GM19372 (cell line): ENCODE data around the gene FOXO6.

Experiments used
- ATAC-seq: cut with Tn5 transposase; IDR thresholded peaks from one replicate; pipeline ENCODE4 v1.9.1; 2021; ENCODE audit warnings: mild to moderate bottlenecking, low read depth, moderate library complexity; ENCODE audit not compliant: unreplicated experiment

FOXO6 gene

DNA sequence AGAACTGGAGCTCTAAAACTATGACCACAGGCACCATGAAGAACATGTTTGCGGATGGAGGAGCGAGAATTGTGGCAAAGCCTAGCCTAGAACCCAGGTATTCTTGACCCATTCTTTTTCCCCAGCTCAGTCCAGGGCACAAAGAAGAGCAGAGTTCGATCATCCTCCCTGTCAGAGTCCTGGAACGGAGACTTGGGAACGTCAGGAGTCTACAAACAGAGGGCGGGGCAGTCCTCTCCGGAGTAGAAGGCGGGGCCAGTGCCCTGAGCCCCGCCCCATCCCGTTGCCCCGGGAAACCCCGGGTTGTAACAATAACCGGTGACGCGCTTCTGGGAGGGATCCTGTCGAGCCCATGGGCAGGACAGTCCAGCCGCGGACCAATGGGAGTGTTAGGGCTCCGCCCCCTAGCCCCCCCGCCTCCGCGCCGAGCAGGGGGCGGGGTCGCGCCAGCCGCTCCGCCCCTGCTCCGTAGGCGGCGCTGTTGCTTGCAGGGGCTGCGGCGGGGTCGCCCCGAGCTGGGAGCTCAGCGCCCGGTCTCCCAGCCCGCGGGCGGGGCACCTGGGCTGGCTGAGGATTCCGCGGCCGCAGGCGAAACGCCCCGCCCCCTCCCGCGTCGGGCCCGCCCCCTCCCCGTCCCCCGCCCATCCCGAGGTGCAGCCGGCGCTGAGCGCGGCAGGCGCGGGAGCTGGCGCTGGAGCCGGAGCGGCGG is at the start of gene FOXO6:
FOXO6 (plus strand) TSS at position 649 of the 709 bp plus-strand sequence.
- ATAC-seq = peak; percentile 95

DNA sequence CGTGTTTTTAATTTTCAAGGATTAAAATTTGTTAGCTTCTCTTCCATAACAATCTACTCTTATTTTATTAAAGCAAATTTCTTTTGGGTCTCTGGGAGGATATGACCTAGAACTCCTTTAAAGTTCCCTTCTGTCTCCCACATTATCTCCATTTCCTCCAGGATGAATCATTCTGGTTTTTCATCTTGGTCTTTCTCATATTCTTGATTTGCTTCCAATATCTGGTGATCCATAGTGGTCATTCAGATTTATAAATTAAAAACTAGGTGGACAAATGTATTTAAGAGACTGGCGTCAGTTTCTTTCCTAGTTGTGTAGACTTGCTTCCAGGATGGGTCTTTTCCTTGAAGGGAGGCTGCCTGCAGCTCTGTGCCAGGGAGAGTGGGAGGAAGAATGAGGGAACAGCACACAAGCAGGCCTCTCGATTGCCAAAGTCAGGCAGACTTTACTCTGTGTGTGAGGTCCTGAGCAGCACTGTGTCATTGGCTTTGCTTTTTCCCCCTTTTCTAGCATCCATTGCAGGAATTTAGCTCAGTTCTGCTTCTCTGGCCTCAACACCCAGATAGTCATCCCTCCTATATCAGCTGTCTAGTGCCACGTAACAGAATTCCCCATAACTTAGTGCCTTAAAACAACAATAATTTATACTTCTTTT is 48.1 kb upstream of the FOXO6 start:
- no peak for ATAC-seq

DNA sequence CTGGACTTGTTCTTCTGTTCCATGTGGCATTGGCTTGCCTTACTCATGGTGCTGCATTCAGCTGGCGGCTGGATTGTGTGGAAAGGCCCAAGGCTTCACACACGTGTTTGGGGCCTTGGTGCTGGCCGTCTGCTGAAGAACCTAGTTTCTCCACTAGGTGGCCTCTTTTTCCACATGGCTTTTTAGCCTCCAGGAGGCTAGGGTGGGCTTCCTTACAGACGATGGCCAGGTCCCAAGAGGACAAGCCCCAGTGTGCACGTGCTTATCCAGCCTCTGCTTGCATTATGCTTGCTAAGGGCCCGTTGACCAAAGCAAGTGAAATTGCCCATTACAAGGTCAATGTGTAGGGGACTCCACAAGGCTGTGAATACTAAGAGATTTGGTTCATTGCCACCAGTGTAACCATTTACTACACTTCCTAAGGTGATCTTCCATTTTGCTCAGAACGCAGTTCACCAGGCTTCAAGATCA is 47.5 kb upstream of the FOXO6 start:
- no peak for ATAC-seq

DNA sequence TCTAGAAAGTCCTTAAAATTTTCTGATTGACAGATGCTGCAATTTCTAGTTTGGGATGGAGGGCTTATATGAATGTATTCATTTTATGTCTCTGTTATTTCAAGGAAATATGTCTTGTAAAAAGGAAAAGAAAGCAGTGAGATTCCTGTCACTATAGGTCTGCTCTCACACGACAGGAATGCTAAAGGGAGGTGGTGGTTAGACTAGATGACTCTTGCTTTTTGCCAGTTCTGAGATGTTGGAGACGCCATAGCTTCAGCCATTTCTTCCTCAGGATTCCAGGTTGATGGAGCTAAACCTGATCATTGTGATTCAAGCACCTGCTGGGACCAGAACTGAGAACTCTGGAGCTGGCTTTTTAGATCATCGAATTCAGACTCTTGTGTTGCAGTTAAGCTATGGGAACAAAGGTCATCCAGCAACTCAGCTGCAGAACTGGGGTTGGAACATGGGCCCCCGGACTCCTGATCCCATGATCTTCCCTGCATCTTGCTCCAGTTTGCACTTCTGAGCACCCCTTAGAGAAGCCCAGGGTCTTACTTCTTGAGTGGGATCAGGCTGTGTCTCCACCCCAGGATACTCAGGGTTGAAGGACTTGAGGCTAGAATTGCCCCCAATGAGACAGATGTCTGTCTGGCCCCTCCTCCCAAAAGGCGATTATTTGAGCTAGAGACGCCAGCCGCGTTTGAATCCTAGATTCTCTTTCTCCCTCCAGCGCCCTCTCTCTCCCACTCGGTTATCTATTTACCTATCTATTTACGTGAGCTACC is 46.7 kb upstream of the FOXO6 start:
- no peak for ATAC-seq

DNA sequence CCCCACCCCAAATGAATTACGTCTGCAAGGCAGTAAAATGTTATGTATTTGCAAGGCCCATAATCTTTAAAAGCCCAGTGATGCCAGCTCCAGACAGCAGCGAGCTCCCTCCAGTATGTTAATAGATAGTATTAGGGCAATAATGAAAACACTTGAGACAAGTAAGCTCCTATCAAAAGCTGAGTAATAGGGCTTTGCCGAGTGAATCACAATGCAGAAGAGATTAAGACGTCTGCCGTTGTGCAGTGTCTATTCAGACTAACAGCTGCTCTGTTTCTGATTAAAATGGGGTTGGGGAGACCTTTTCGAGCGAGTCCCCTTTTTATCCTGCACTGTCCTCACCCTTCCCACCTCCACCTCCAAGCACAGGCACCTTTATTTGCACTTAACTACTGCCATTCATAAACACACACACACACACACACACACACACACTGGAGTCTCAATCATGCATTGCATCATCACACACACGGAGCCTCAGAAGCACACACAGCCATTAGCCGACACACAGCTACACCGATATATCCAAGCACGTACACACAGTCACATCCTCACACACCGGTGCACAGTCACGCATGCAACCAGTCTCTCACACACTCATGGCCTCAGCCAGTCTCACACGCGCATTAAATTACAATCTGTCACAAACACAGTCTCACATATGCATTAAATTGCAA is 46.0 kb upstream of the FOXO6 start:
- no peak for ATAC-seq

DNA sequence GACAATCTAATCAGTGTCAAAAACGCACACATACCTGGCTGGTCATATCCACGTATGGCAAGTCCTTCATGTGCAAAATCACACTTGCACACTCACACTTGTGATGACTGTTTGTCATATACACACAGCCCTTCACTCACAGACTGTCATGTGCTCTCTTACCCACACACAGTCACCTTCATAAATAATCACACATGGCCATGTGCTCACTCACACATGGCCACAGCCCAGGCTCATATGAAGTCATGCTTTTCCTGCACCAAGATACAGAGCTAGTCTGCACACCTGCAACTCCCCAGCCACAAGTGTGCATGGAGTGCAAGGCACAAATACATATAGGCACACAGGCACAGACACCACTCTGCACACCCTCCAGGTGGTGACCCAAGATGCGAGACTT is 45.4 kb upstream of the FOXO6 start:
- no peak for ATAC-seq

DNA sequence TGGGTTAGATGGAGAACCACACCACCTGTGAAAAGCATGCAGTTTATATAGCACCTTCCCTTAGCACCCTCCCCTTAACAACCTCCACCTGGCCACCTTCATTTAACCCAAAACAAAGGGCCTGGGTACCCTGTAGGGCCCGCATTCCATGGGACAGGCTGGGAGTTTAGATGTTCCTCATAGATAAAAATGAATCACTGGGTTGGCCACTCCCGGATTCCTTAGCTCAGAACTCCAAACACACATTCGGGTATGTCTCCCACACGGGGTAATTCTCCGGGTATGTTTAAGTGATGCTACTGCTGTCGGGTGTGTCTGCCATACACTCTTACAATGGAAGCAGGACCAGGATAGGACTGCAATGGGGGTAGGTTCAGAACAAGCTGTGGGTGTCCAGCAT is 43.9 kb upstream of the FOXO6 start:
- no peak for ATAC-seq

DNA sequence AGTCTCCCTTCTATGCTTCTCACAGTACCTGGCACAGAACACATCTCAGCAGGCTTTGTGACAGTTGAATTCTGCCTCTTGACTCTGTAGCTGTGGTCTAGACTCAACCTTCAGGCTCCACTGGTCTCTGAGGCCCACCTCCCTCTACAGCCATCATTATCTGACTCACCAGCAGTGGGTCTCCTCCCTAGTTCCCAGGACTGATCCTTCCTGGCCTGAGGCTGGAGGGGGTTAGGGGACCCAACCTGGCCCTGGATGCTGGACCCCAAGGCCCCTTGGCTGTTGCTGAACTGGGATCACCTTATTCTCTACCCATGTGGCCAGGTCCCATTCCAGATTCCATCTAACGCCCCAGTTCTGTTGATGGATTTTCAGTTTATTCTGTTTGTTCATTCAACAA is 43.1 kb upstream of the FOXO6 start:
- ATAC-seq = no peak

DNA sequence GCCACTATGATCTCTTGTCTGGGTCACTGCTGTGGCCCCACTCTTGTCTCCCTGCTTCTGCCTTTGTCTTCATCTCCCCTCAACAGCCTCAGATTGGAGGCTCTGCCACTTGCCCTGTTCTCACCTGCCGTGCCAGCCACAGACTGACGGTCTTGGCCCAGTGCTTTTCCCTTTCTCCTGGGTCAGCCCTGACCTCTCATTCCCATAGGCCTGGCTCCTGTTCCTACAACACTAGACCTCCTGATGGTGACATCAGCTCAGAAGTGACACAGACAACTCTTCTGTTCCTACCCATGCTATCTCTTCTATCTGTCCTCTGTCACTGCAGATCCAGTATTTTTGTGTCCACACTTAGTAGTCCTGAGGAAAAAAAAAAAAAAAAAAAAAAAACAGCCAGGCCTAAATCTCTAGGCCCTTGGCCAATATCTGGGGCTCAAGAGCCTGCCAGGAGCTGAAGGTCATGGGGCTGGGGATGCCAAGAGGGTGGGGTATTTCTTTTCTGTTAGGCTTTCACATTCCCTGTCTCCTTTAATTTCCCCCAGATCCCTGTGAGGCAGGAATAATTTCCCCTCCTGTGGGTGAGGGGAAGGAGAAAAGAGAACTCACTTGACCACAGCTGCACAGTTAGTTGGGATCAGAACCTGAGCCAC is 42.0 kb upstream of the FOXO6 start:
- no peak for ATAC-seq

DNA sequence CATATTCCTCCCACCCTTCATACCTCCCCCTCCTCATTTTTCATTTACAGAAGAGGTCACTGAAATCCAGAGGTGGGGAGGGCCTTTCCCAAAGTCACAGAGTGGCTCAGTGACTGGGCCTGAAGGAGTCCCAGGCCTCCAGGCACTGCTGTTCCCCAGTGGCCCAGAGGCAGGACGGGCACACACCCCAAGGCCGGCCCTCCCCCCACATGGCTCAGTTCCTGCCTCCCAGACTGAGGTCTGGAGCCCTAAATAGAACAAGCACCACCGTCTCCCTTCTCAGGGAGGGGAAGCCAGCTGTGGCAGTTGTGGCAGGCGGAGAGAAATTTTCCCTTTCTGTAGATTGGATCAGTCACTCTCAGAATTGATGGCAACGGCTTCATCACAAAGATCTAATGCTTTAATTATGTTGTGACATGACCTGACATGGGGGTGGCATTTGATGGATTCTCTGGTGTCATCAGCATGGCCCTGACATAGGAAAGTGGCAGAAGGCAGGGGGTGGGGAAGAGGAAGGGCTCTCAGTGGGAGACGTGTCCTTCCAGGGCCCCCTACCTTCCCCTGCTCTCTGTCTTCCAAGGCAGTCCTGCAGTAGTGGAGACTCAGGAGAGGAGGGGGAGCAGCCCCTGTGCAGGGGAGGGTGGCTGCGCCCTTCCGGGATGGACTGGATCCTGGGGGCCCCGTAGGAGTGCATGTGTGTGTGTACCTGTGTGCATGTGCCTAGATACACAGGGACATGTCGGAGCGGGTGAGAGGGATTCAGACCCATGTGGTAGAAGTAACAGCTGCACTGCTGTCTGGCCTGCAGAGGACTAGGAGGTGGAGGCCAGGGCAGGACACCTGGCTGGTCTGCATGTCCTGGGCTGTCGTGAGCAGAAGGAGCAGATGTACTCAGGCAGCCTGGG is 41.2 kb upstream of the FOXO6 start:
- no peak for ATAC-seq

DNA sequence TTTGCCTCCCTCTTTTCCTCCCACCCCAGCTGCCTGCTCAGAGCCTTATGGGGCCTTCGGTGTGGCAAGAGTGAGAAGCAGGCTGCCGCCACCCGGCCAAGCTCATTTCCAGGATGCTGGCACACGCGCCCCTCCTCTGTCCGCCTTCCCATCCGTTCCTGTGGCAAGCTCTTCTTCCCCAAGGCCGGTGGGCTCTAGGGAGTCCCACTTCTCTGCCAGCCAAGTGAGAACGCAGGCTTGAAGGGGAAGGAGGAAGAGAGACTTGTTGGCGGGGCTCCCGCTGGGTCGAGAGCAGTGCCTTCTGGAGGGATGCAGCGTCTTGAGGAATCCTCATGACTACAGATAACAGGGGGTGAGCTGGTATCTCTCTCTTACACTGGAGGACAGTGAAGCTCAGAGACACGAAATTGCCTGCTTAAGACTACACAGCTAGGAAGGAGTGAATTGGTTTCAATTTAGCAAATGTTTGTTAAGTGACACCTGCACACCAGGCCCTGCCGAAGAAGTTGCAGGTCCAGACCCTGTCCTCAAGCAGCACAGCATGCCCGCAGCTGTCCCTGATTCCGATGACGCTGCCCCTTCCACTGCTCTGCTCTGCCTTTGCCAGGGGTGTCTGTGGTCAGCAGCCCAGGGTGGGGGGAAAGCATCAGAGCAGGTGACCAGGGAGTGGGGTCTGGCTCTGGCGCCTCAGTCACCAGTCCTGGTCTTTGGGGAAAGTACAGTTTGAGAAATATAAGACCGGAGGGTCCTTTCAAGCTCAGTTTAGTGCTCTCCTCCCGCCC is 40.1 kb upstream of the FOXO6 start:
- no peak for ATAC-seq

DNA sequence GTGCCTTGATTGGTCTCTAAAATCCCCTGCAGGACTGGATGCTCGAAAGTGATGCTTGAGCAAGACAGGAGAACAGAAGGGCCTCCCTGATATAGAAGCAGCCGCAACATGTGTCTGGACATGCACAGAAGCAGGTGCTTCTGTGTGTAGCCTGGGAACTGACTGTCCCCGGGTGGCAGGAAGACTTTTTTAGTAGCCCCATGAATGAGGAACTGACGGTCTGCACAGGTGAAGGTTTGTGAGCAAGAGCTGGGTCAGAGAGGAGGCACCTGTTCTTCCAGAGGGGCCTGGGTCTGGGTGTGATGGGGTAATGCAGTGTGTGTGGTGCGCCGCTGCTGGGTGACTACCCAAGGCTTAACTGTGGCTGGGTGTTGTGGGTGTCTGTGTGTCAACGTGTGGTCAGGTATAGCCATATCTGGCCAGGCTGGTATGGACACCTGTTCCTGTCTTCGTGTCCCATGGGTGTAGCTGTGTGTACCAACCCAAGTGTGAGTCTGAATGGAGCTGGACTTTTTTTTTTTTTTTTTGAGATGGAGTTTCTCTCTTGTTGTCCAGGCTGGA is 39.1 kb upstream of the FOXO6 start:
- ATAC-seq = no peak

DNA sequence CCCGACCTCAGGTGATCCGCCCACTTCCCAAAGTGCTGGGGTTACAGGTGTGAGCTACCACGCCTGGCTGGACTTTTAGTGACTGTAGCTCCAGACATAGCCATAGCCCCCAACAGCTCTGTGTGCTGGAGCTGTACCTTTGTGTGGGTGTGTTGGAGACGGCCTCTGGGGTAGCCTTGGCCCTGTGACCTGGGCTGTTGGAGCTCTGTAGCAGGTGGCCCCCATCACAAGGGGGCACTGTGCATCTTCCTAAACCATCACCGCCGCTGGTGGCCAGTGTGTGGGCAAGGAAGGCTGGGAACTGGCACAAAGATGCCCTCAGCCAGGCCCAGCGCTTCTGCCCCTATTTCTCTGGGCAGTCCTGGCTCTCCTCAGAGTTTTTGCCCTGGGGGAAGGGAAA is 38.4 kb upstream of the FOXO6 start:
- ATAC-seq = no peak

DNA sequence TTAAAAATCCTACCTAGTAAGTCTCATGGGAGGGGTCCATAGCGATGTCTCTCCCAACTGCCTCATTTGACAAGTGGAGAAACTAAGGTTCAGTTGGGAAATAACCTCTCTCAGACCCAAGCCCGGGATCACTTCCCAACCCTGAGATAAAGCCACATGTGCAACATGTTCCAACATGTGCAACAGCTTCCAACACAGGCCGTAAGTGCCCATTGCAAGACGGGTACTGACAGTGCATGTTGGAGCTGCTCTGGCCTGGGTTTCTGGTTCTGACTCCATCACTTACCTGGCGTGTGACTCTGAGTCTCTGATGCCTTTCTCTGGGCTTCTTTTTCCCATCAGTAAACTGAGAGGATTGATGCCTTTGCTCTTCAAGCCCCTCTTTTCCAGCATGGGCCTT is 38.0 kb upstream of the FOXO6 start:
- no peak for ATAC-seq

DNA sequence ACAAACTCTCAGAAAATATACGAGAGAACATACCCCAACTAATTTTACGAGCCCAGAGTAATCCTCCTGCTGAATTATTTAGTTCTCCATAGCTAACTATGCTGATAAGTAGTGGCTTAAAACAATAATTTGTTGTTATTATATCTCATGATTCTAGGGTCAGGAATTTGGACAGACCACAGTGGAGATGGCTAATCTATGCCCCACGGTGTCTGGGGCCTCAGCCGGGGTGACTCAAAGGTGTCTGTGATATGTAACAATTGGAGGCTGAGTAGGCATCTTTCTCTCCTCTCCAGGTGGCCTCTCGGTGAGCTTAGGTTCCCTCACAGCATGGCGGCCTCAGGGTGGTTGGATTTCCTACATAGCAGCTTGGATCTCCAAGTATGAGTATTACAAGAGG is 35.4 kb upstream of the FOXO6 start:
- no peak for ATAC-seq

DNA sequence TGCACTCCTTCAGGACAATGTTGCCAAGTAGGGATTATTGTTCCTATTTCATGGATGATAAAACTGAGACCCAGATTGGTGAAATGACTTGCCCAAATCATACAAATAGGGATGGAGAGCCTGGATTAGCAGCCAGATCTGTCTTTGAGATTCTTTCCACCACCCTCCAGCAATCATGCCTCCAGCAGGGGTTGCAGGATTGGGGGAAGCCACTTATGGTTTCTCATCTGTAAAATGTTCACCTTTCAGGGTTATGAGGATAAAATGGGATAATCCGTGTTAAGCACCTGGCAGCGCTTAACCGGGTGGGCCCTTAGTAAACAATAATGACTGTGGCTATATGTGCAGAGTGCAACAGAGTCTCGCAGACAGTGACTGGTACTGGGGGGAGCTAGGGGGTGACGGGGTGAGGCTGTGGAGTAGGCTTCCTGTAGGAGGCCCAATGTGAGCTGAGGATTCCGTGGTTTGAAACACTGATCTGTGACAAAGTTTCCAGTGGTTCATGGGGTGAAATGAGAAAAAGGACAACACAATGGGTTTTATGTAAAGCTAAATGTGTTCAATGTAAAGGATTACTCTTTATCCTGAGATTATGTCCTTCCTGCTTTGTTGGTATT is 33.7 kb upstream of the FOXO6 start:
- ATAC-seq = no peak

DNA sequence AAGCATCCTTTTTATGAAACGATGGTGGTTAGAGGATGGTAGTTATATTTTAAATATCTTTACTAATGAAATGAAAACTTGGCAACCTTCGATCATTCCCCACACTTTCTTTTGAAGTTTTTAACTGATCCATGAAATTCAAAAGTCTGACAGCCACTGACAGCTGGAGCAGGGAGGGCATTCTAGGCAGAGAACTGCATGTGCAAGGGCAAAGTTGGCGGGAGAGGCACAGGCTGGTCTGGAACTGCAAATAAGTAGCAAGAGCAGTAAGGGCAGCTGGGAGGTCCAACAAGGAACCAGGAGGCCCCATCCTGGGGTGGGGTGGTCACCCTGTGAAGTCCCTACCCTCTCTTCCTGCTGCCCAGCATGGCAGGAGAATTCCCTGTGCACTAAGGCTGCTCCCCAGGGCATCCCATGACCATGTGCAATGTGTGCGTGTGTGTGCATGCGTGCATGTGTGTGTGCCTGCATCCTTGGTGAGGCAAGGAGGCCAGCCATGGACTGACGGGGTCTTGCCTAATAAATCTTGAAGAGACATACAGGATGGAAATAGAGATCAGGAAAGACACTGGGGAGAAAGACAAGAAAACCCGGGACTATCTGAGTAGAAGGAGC is 33.1 kb upstream of the FOXO6 start:
- ATAC-seq = no peak
